Right lobe of liver (tissue), 6 donors: Measurements from ENCODE around the gene RGS12. TPM values are rescaled to one million over a fixed set of nuclear protein-coding genes. Genes with fewer than 3 reads are reported as not detected.

ENCODE experiments used
- ATAC-seq, 4 donors: fragments of 200-7000 bp; cut with Tn5 transposase; one replicate each; pipeline ENCODE4 v1.9.1; 2020; ENCODE audit warnings: mild to moderate bottlenecking in 4 of 4, moderate library complexity in 4 of 4
- DNase-seq, 3 donors: peaks; one replicate each; pipeline ENCODE4 v3.0.0-alpha.2; 2020
- H3K27ac ChIP-seq, 3 donors: fragments of 200-600 bp; one replicate each; pipeline ENCODE4 v1.8.0; 2022
- H3K27me3 ChIP-seq, 2 donors: fragments of 200-600 bp; one replicate each; pipeline ENCODE4 v1.8.0; 2022
- H3K36me3 ChIP-seq, 4 donors: fragments of 200-600 bp; sonication (generic) in 1 of 4; one replicate each; pipeline versions ENCODE4 v1.5.1 to v1.8.0; 2017 to 2022; ENCODE audit warnings: control low read depth in 1 of 4
- H3K4me1 ChIP-seq, 4 donors: fragments of 200-600 bp; sonication (generic) in 1 of 4; one replicate each; pipeline versions ENCODE4 v1.5.1 to v1.8.0; 2017 to 2022; ENCODE audit warnings: control low read depth in 1 of 4
- H3K4me3 ChIP-seq, 3 donors: fragments of 200-600 bp; one replicate each; pipeline ENCODE4 v1.8.0; 2022
- H3K9me3 ChIP-seq, 4 donors: fragments of 200-600 bp; sonication (generic) in 1 of 4; one replicate each; pipeline versions ENCODE4 v1.5.1 to v1.8.0; 2017 to 2022; ENCODE audit warnings: control low read depth in 1 of 4
- POLR2A ChIP-seq: fragments of 450-650 bp; IDR thresholded peaks from one replicate; pipeline ENCODE4 v1.6.1; 2017; ENCODE audit warnings: antibody characterized with exemption, mild to moderate bottlenecking
- WGBS: methylation state at CpG from one replicate; pipeline ENCODE4 v1.1.6; 2018; ENCODE audit warnings: low coverage, low lambda C conversion rate; ENCODE audit not compliant: insufficient coverage; ENCODE audit errors: missing lambda C conversion rate; 5-methylcytosine and 5-hydroxymethylcytosine counted together
- intact Hi-C, 2 donors: fragments of 100-400 bp; cut with DNase I; formaldehyde crosslinking; loops; one replicate each; pipeline versions ENCODE4 v1.11.2 to v1.14.1; 2022
- total RNA-seq, 6 experiments: library from RNA; depleted of rRNA in 2 of 6; stranded (reverse); fragments of >200 nt in 2 of 6; fragmentation: NEBNext Ultra II Directional in 3 of 6; extraction: Animal tissue kit (Norgen Biotek cat#: 25700) in 3 of 6; gene quantifications; one replicate each; pipeline versions ENCODE4 v1.1.0 to v1.2.4, GENCODE V29; 2016 to 2023
- TF ChIP-seq, protein P1 (sequence below), 4 donors: fragments of 200-600 bp in 3 of 4; fragments of 450-650 bp in 1 of 4; IDR thresholded peaks; one replicate each; pipeline versions ENCODE4 v1.5.1 to v1.8.0; 2016 to 2022; ENCODE audit warnings: antibody characterized with exemption in 4 of 4, mild to moderate bottlenecking in 2 of 4
- donor health status: DM: no; HTN: yes; CAD: no.
- donor health status: DM: no; HTN: no; CAD: no.
- donor health status: DM: no; HTN: no; CAD: no.
- donor health status: DM: no; HTN: yes; CAD: no.
- donor health status: DM: no; HTN: yes; CAD: no.

RGS12 gene
- total RNA-seq, 6 experiments from 2014 or later: 15.0 to 29.6 (median 22.1) TPM

DNA sequence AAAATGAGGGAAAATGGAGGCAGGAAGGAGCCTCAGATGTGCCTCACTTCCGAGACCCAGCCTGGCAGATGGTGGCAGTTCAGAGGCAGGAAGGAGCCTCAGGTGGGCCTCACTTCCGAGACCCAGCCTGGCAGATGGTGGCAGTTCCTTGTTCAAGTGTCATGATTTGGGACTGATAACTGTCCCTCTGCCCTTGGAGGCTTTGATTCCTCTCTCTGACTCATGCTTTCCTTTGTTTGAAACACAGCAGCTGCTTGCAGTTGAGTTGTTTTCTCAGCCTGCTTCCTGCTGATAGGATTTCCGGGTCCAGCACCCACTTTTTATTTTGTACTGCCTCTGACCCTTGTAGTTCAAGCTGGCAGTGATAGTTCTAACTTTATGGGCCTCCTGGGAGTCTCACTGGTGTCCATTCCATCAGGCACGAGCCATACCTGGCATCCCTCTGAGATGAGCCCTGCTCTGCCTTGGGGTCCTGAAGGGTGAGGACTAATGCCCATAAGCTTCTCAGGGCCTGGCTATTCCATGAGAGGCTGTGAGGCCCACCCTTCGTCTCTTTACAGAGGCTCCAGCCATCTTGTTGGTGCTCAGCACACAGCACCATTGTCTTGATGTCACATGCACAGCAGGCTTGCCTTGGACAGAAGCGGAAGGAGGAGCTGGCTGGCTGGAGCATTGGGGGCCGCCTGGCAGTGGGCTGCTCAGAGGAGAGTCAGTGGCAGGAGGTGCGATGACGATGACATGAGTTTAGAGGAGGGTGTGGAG, 13.0 kb downstream of the RGS12 start:
- Histone ChIP-seq H3K9me3 (no peaks in the 10 kb centered on the region), H3K4me1 (no peaks in the 10 kb centered on the region), H3K4me3 (no peak overlapping the region), H3K27ac (no peak overlapping the region), H3K27me3 (no peaks in the 10 kb centered on the region), H3K36me3 (no peaks in the 10 kb centered on the region)
- intact Hi-C loops: no loop called here
- ATAC-seq (peak; percentile 21 to 45 (median 30)), DNase-seq (peak; percentile 13 to 41 (median 33))
- WGBS: 55% methylated on average over 3 of the region's 9 CpGs
- no peak for TF ChIP-seq POLR2A
- TF ChIP-seq, protein P1, sequence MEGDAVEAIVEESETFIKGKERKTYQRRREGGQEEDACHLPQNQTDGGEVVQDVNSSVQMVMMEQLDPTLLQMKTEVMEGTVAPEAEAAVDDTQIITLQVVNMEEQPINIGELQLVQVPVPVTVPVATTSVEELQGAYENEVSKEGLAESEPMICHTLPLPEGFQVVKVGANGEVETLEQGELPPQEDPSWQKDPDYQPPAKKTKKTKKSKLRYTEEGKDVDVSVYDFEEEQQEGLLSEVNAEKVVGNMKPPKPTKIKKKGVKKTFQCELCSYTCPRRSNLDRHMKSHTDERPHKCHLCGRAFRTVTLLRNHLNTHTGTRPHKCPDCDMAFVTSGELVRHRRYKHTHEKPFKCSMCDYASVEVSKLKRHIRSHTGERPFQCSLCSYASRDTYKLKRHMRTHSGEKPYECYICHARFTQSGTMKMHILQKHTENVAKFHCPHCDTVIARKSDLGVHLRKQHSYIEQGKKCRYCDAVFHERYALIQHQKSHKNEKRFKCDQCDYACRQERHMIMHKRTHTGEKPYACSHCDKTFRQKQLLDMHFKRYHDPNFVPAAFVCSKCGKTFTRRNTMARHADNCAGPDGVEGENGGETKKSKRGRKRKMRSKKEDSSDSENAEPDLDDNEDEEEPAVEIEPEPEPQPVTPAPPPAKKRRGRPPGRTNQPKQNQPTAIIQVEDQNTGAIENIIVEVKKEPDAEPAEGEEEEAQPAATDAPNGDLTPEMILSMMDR (IDR thresholded peaks at IDR 0.05): no peak

DNA sequence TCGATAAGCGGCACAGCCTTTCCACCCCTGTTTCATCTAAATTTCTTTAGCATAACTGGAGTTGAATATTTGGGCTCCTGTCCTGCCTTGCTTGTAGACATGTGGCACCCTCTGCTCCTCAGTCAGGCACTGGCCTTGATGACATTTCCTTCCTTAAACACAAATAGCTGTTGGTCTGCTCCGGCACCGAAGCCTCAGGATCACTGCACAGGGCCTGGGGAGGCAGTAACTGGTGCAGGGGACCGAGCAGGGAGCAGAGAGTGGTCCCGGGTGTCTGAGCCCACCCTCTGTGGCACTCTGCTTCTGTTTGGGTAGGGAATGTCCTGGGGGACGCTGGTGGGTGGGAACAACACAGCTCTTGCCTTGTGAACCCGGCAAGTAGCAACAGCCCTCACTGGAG, 13.6 kb downstream of the RGS12 start:
- no peak for TF ChIP-seq POLR2A
- TF ChIP-seq, protein P1 (IDR thresholded peaks at IDR 0.05): no peak
- ATAC-seq (peak in 1 of 4 donors; percentile 14), DNase-seq (peak in 2 of 3 donors; percentile 35 to 44)
- H3K27ac ChIP-seq: no peak overlapping the region
- H3K9me3 ChIP-seq: no peaks in the 10 kb centered on the region
- H3K36me3 ChIP-seq: no peaks in the 10 kb centered on the region
- 60% methylated on average over 1 of the region's 8 CpGs for WGBS
- no peaks in the 10 kb centered on the region for H3K27me3 ChIP-seq
- H3K4me3 ChIP-seq: no peak overlapping the region
- intact Hi-C loops: no loop called here
- H3K4me1 ChIP-seq: no peaks in the 10 kb centered on the region

DNA sequence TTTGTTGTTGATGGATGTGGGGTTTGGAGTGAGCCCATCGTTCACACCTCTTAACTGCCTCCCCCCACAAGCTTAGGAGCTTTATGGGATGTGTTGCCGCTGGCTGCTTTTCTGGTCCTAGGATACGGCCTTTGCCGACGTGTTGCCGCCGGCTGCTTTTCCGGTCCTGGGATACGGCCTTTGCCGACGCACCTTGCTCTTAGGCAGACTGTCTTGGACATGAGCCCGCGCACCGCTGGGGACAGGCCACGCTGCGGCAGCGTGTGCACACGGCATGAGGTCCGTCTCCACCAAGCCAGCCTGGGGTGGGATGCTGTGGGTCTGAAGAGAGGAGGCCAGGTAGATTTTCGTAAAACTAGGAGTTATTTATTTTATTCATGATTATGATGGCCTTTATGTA, 14.2 kb downstream of the RGS12 start:
- no peak overlapping the region for H3K27ac ChIP-seq
- H3K9me3 ChIP-seq: no peaks in the 10 kb centered on the region
- TF ChIP-seq, protein P1 (IDR thresholded peaks at IDR 0.05): no peak
- no peak for TF ChIP-seq POLR2A
- no peak for ATAC-seq
- WGBS: 95% methylated on average over 17 of the region's 20 CpGs
- no peaks in the 10 kb centered on the region for H3K27me3 ChIP-seq
- H3K4me1 ChIP-seq: no peaks in the 10 kb centered on the region
- H3K36me3 ChIP-seq: no peaks in the 10 kb centered on the region
- DNase-seq: peak; percentile 10 to 52 (median 41)
- no peak overlapping the region for H3K4me3 ChIP-seq
- intact Hi-C loops: no loop called here

DNA sequence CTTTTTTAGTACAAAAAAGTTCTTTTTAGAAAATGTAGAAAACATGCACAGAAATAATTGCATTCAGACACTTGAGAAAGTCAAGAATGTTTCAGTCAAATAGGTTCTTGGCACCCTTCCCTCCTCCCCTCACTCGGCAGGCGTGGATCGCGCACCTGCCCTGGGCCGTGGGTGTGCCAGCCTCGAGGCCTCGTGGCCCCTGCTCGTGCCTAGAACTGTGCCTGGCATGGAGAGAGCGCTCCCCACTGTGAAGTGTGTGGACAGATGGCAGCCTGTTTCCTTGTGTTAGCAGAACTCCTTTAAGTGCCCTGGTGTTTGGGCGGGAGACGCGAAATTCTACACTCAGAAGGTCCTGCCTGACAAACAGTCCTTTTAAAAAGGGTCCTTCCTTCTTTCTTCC, 14.7 kb downstream of the RGS12 start:
- TF ChIP-seq POLR2A: no peak
- TF ChIP-seq, protein P1 (IDR thresholded peaks at IDR 0.05): no peak
- intact Hi-C loops: no loop called here
- no peaks in the 10 kb centered on the region for H3K4me1 ChIP-seq
- no peaks in the 10 kb centered on the region for H3K36me3 ChIP-seq
- H3K9me3 ChIP-seq: no peaks in the 10 kb centered on the region
- H3K4me3 ChIP-seq: no peak overlapping the region
- 85% methylated on average over 11 of the region's 12 CpGs for WGBS
- DNase-seq (peak in 2 of 3 donors; percentile 37 to 42), ATAC-seq (no peak)
- no peak overlapping the region for H3K27ac ChIP-seq
- no peaks in the 10 kb centered on the region for H3K27me3 ChIP-seq
